Stomach (tissue), 4 donors: ENCODE results near the gene EEF2K.

Source experiments
- POLR2AphosphoS5 ChIP-seq, 3 donors: sonication (generic); formaldehyde crosslinking; IDR thresholded peaks; one replicate each; pipeline ENCODE4 v1.6.1; 2016; ENCODE audit warnings: antibody characterized with exemption in 3 of 3
- TF ChIP-seq, protein P1 (sequence below), 7 experiments: fragments of 450-650 bp in 4 of 7; fragments of 200-600 bp in 3 of 7; sonication (generic) in 3 of 7; IDR thresholded peaks; one replicate each; pipeline ENCODE4 v1.5.1; 2016 to 2019; ENCODE audit warnings: antibody characterized with exemption in 7 of 7, control low read depth in 2 of 7, mild to moderate bottlenecking in 1 of 7

DNA sequence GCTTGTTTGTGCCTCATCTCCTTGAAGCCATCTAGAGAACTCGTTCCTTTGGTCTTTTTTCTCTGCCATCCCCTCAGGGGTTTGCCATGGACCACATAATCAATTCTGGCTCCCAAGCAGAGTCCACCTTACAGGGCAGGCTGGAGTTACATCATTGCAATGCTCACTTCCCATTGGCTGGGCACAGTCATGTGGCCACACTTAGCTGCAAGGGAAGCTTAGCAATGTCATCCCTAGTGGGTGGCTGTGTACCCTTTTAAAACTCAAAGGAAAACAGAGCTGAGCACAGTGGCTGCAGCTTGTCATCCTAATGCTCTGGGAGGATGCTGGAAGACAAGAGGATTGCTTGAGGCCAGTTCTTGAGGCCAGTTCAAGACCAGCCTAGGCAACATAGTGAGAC lies 49.3 kb downstream of the EEF2K start:
- TF ChIP-seq, protein P1, sequence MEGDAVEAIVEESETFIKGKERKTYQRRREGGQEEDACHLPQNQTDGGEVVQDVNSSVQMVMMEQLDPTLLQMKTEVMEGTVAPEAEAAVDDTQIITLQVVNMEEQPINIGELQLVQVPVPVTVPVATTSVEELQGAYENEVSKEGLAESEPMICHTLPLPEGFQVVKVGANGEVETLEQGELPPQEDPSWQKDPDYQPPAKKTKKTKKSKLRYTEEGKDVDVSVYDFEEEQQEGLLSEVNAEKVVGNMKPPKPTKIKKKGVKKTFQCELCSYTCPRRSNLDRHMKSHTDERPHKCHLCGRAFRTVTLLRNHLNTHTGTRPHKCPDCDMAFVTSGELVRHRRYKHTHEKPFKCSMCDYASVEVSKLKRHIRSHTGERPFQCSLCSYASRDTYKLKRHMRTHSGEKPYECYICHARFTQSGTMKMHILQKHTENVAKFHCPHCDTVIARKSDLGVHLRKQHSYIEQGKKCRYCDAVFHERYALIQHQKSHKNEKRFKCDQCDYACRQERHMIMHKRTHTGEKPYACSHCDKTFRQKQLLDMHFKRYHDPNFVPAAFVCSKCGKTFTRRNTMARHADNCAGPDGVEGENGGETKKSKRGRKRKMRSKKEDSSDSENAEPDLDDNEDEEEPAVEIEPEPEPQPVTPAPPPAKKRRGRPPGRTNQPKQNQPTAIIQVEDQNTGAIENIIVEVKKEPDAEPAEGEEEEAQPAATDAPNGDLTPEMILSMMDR (IDR thresholded peaks at IDR 0.05), result no peak
- no peak for TF ChIP-seq POLR2AphosphoS5 (IDR thresholded peaks at IDR 0.05)
